PFSK-1 (cell line): ENCODE results near the gene TXNDC12.

Experiments used
- FOXP2 ChIP-seq: optimal IDR thresholded peaks from 2 replicates; pipeline ENCODE3; 2011; ENCODE audit warnings: borderline replicate concordance, control low read depth, inconsistent platforms; ENCODE audit not compliant: insufficient read depth; ENCODE audit errors: extremely low read length, extremely low read depth
- POLR2AphosphoS5 ChIP-seq: IDR thresholded peaks from 2 replicates; pipeline ENCODE4 v1.6.1; 2012; ENCODE audit warnings: low read depth, mild to moderate bottlenecking, control low read depth, low read length, moderate library complexity
- SIN3A ChIP-seq: IDR thresholded peaks from 2 replicates; pipeline ENCODE4 v1.6.1; 2012; ENCODE audit warnings: mild to moderate bottlenecking, low read length, moderate library complexity, borderline replicate concordance; ENCODE audit not compliant: insufficient read depth
- TAF1 ChIP-seq: IDR thresholded peaks from 2 replicates; pipeline ENCODE4 v1.6.1; 2012; ENCODE audit warnings: low read length, control low read depth, borderline replicate concordance; ENCODE audit not compliant: insufficient read depth
- TF ChIP-seq, protein P1 (sequence below), 2 experiments: IDR thresholded peaks; 2 replicates each; pipeline versions ENCODE4 v1.6.1 to v1.8.0; 2011 to 2012; ENCODE audit warnings: low read depth in 2 of 2, low read length in 2 of 2, control low read depth in 1 of 2, inconsistent platforms in 1 of 2, mild to moderate bottlenecking in 1 of 2, moderate library complexity in 1 of 2; ENCODE audit not compliant: insufficient read depth in 1 of 2

The TXNDC12 gene

GRCh38 chr1:52056163-52056936 lies 1.4 kb upstream of the TXNDC12 start, which contains the start of gene BTF3L4:
BTF3L4 (plus strand) TSS chr1:52056295; CDS start chr1:52059848, 3,553 bp downstream.
- TF ChIP-seq SIN3A (peak; percentile 36; the same call in 1 of the 2 replicates), FOXP2 (peak; percentile 59), TAF1 (0 out of 2 replicates have a peak, but pooled peaks have one; percentile 13), POLR2AphosphoS5 (no peak; the same call in 1 of the 2 replicates)
- TF ChIP-seq, protein P1, sequence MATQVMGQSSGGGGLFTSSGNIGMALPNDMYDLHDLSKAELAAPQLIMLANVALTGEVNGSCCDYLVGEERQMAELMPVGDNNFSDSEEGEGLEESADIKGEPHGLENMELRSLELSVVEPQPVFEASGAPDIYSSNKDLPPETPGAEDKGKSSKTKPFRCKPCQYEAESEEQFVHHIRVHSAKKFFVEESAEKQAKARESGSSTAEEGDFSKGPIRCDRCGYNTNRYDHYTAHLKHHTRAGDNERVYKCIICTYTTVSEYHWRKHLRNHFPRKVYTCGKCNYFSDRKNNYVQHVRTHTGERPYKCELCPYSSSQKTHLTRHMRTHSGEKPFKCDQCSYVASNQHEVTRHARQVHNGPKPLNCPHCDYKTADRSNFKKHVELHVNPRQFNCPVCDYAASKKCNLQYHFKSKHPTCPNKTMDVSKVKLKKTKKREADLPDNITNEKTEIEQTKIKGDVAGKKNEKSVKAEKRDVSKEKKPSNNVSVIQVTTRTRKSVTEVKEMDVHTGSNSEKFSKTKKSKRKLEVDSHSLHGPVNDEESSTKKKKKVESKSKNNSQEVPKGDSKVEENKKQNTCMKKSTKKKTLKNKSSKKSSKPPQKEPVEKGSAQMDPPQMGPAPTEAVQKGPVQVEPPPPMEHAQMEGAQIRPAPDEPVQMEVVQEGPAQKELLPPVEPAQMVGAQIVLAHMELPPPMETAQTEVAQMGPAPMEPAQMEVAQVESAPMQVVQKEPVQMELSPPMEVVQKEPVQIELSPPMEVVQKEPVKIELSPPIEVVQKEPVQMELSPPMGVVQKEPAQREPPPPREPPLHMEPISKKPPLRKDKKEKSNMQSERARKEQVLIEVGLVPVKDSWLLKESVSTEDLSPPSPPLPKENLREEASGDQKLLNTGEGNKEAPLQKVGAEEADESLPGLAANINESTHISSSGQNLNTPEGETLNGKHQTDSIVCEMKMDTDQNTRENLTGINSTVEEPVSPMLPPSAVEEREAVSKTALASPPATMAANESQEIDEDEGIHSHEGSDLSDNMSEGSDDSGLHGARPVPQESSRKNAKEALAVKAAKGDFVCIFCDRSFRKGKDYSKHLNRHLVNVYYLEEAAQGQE (IDR thresholded peaks at IDR 0.05; ENCODE audit: insufficient read depth in 1 of 2, low read depth in 2 of 2, low read length in 2 of 2), result no peak

DNA sequence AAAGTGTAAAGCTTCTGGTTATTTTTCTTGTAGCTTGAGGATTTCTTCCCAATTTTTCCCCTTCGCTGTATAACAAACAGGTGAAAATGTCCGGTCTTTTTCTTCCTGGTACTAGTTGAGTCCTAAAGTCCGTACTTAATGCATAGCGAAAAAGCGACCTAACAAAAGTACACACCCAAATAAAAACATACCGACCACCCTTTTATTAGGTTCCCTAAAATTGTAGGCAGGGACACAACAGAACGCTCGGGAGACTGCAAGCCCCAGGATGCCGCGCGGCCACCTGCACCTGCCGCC lies 823 bp upstream of the TXNDC12 start:
- TF ChIP-seq, protein P1 (IDR thresholded peaks at IDR 0.05; ENCODE audit: insufficient read depth in 1 of 2, low read depth in 2 of 2, low read length in 2 of 2), result no peak
- TF ChIP-seq TAF1, result peak; percentile 38; the same call in 1 of the 2 replicates

DNA sequence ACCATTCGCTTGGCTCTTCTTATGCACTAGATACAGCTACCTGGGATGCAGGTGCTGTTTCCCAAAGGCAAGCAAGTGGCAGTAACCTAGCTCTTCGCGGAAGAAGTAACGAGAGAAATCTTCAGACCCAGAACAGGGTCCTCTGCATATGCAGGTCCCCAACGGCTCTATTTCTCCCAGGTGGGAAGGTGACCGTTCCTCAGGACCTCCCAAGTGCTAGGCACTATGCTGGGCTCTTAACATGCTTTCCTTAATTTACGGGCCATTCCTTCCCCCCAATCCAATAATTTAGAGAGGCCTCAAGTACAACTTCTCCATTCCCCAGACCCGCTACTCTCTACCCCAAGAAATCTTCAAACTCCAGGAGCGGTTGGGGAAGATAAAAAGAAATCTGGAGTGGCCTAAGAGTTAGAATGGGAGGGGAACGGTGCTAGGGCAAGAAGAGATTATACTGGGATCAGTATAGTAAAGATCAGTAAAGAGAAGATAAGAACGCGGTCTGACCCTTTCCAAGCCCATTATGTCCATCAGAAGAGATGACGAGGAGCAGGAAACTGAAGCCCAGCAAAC lies 410 bp downstream of the TXNDC12 start:
- TF ChIP-seq, protein P1 (IDR thresholded peaks at IDR 0.05; ENCODE audit: insufficient read depth in 1 of 2, low read depth in 2 of 2, low read length in 2 of 2), result no peak
- TF ChIP-seq POLR2AphosphoS5 (no peak), FOXP2 (no peak), TAF1 (no peak), SIN3A (no peak)

- TF ChIP-seq TAF1, result no peak
- TF ChIP-seq POLR2AphosphoS5, result no peak
- TF ChIP-seq, protein P1 (IDR thresholded peaks at IDR 0.05; ENCODE audit: insufficient read depth in 1 of 2, low read depth in 2 of 2, low read length in 2 of 2), result no peak
Observed at GRCh38 chr1:52053862-52054261, 1.1 kb downstream of the TXNDC12 start.

- TF ChIP-seq POLR2AphosphoS5, result no peak
- TF ChIP-seq TAF1, result no peak
- no peak for TF ChIP-seq FOXP2
- TF ChIP-seq SIN3A, result no peak
- TF ChIP-seq, protein P1 (IDR thresholded peaks at IDR 0.05; ENCODE audit: insufficient read depth in 1 of 2, low read depth in 2 of 2, low read length in 2 of 2), result no peak
Observed at GRCh38 chr1:52045236-52045635, 9.8 kb downstream of the TXNDC12 start.
